ENCODE data around the gene TIPRL. TPM values are rescaled to one million over a fixed set of nuclear protein-coding genes. Genes with fewer than 3 reads are reported as not detected.
"Not testable (repeated sequence)": the region's sequence is repeated elsewhere in the genome, so short reads cannot be mapped to it uniquely, and the experiment has no call there.

Gene TIPRL
- total and polyA plus RNA-seq, 5 donors from 2014 or later: 25.0 to 61.3 (median 43.8) TPM

DNA sequence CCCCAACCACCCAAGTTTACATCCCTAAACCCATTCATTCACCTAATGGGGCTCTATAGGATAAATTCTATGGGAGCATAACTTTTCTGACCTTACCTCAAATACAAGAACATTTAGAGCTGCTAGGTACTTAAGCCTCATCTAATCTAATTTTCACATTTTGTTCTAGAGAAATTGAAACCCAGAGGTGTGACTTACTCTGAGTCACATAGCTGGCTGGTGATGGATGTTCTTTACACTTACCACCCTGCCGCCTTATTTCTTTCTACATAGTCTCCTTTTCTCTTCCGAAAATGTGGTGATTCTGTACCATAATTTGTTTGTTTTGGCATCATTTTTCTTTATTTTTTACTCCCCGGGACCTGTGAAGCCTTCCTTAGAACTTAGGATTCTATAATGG is 20.3 kb downstream of the TIPRL start:
- DNase-seq: no peak
- no peak for ATAC-seq (ENCODE audit: low read depth in 2 of 2)
- H3K4me1 ChIP-seq (ENCODE audit: control insufficient read depth, insufficient read depth, low read length, poor library complexity, severe bottlenecking): no peaks in the 10 kb centered on the region
- no peaks in the 10 kb centered on the region for H3K9me3 ChIP-seq (ENCODE audit: control insufficient read depth in 2 of 2, low read length in 2 of 2)
- H3K27ac ChIP-seq (ENCODE audit: insufficient read depth, low read length, poor library complexity, severe bottlenecking): no peak overlapping the region
- peaks cover 71% of the 10 kb centered on the region for H3K36me3 ChIP-seq (ENCODE audit: control insufficient read depth, insufficient read depth, low read length)
- H3K4me3 ChIP-seq (ENCODE audit: low read depth, low read length): no peak overlapping the region
- Mint-ChIP-seq H3K27me3 (no peaks in the 10 kb centered on the region), H3K4me1 (peaks cover 0 to 13% (median 4%) of the 10 kb centered on the region in 4 donors), H3K9me3 (no peaks in the 10 kb centered on the region), H3K4me3 (no peak overlapping the region), H3K36me3 (peaks cover 52% of the 10 kb centered on the region), H3K27ac (no peak overlapping the region)
- H3K27me3 ChIP-seq (ENCODE audit: control insufficient read depth, insufficient read depth, low read length): no peaks in the 10 kb centered on the region

DNA sequence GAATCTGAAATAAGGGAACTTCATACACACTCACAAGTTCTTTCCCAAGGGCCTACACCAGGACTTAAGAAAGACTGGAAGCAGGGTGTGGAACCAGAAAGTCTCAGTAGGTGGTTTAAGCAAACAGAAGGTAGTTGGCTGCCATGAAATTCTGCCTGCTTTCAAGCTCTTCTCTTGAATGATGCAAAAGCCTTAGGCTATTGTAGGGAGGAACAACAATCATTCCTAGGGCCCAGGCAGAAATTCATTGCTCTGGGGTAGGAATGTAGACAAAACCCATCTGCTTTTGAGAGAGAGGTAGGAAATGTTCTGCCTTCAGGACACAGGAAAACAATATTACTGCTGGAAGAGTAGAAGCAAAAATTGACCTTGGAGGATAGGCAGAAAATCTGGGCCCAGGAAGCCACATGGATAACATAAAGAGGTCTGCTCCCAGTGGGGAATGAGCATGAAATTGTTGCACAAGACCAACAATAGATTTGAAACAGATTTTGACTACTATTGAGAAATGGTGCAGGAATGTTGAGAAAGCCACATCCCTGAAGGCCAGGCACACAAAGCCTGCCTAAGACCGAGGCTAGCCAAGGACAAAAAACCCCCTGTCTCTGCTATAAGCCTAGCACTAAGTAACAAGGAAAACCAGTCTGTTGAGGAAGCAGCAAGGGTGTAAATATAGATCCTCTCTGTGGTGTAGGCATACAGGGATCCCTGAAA is 24.3 kb downstream of the TIPRL start:
- H3K27ac Mint-ChIP-seq: no peak overlapping the region
- H3K36me3 ChIP-seq (ENCODE audit: control insufficient read depth, insufficient read depth, low read length): peaks cover 44% of the 10 kb centered on the region
- H3K9me3 Mint-ChIP-seq: peaks cover 0 to 4% (median 0%) of the 10 kb centered on the region in 7 donors
- H3K27me3 ChIP-seq (ENCODE audit: control insufficient read depth, insufficient read depth, low read length): no peaks in the 10 kb centered on the region
- no peak overlapping the region for H3K4me3 ChIP-seq (ENCODE audit: low read depth, low read length)
- H3K27me3 Mint-ChIP-seq: no peaks in the 10 kb centered on the region
- H3K4me3 Mint-ChIP-seq: no peak overlapping the region
- ATAC-seq (ENCODE audit: low read depth in 2 of 2) (no peak), DNase-seq (no peak)
- no peaks in the 10 kb centered on the region for H3K9me3 ChIP-seq (ENCODE audit: control insufficient read depth in 2 of 2, low read length in 2 of 2)
- no peaks in the 10 kb centered on the region for H3K4me1 ChIP-seq (ENCODE audit: control insufficient read depth, insufficient read depth, low read length, poor library complexity, severe bottlenecking)
- peaks cover 52% of the 10 kb centered on the region for H3K36me3 Mint-ChIP-seq
- no peak overlapping the region for H3K27ac ChIP-seq (ENCODE audit: insufficient read depth, low read length, poor library complexity, severe bottlenecking)
- H3K4me1 Mint-ChIP-seq: peaks cover 0 to 2% (median 0%) of the 10 kb centered on the region in 4 donors

DNA sequence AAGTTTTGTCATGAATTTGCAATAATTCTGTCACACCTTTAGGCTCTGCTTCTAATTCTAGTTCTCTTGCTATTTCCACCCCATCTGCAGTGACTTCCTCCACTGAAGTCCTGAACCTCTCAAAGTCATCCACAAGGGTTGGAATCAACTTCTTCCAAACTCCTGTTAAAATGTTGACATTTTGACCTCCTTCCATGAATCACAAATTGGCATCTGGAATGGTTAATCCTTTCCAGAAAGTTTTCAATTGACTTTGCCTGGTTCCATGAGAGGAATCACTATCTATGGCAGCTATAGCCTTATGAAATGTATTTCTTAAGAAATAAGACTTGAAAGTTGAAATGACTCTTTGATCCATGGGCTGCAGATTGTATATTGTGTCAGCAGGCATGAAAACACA is 27.3 kb downstream of the TIPRL start:
- Histone ChIP-seq H3K27ac (ENCODE audit: insufficient read depth, low read length, poor library complexity, severe bottlenecking) (no peak overlapping the region), H3K27me3 (ENCODE audit: control insufficient read depth, insufficient read depth, low read length) (no peaks in the 10 kb centered on the region), H3K4me3 (ENCODE audit: low read depth, low read length) (no peak overlapping the region), H3K4me1 (ENCODE audit: control insufficient read depth, insufficient read depth, low read length, poor library complexity, severe bottlenecking) (no peaks in the 10 kb centered on the region), H3K36me3 (ENCODE audit: control insufficient read depth, insufficient read depth, low read length) (peaks cover 23% of the 10 kb centered on the region), H3K9me3 (ENCODE audit: control insufficient read depth in 2 of 2, low read length in 2 of 2) (no peaks in the 10 kb centered on the region)
- peaks cover 0 to 9% (median 2%) of the 10 kb centered on the region in 7 donors for H3K9me3 Mint-ChIP-seq
- H3K36me3 Mint-ChIP-seq: peaks cover 34% of the 10 kb centered on the region
- H3K4me3 Mint-ChIP-seq: no peak overlapping the region
- peaks cover 0 to 2% (median 0%) of the 10 kb centered on the region in 4 donors for H3K4me1 Mint-ChIP-seq
- no peak for ATAC-seq (ENCODE audit: low read depth in 2 of 2)
- H3K27ac Mint-ChIP-seq: no peak overlapping the region
- DNase-seq: no peak
- no peaks in the 10 kb centered on the region for H3K27me3 Mint-ChIP-seq

DNA sequence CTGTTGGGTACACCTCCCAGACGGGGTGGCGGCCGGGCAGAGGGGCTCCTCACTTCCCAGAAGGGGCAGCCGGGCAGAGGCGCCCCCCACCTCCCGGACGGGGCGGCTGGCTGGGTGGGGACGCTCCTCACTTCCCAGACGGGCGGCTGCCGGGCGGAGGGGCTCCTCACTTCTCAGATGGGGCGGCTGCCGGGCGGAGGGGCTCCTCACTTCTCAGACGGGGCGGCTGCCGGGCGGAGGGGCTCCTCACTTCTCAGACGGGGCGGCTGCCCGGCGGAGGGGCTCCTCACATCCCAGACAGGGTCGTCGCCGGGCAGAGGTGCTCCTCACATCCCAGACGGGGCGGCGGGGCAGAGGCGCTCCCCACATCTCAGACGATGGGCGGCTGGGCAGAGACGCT is 28.9 kb downstream of the TIPRL start:
- ATAC-seq (ENCODE audit: low read depth in 2 of 2); H3K27ac ChIP-seq (ENCODE audit: insufficient read depth, low read length, poor library complexity, severe bottlenecking); H3K4me1 ChIP-seq (ENCODE audit: control insufficient read depth, insufficient read depth, low read length, poor library complexity, severe bottlenecking); DNase-seq; H3K9me3 ChIP-seq (ENCODE audit: control insufficient read depth in 2 of 2, low read length in 2 of 2); H3K4me1 Mint-ChIP-seq; H3K36me3 ChIP-seq (ENCODE audit: control insufficient read depth, insufficient read depth, low read length); H3K27me3 Mint-ChIP-seq; H3K27ac Mint-ChIP-seq; H3K4me3 Mint-ChIP-seq; H3K27me3 ChIP-seq (ENCODE audit: control insufficient read depth, insufficient read depth, low read length); H3K4me3 ChIP-seq (ENCODE audit: low read depth, low read length): not testable (repeated sequence)
- peaks cover 23% of the 10 kb centered on the region for H3K36me3 Mint-ChIP-seq
- peaks cover 2 to 17% (median 5%) of the 10 kb centered on the region in 7 donors for H3K9me3 Mint-ChIP-seq

DNA sequence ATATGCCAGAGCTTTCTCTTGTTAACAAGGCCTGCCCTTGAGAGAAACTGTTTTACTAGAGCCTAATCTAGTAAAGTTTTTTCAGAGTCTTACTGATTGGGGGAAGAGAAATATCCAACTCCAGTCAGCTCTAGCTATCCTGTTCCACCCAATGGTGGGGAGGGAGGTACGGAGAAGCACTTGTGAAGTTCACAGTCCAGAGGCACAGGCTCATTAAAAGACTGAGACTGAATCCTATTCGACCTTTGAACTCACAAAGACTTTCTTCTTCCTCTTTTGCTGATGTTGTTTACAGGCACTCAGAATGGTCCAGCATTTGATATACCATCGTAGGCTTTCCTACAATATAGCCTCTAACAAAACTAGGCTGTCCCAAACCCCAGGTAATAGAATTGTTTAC is 31.6 kb downstream of the TIPRL start:
- H3K9me3 ChIP-seq (ENCODE audit: control insufficient read depth in 2 of 2, low read length in 2 of 2): peaks cover 0 to 2% of the 10 kb centered on the region in 2 experiments
- H3K36me3 ChIP-seq (ENCODE audit: control insufficient read depth, insufficient read depth, low read length): no peaks in the 10 kb centered on the region
- Mint-ChIP-seq H3K9me3 (peaks cover 4 to 27% (median 9%) of the 10 kb centered on the region in 7 donors), H3K4me3 (no peak overlapping the region), H3K36me3 (peaks cover 10% of the 10 kb centered on the region), H3K4me1 (peaks cover 0 to 6% (median 0%) of the 10 kb centered on the region in 4 donors), H3K27me3 (peaks cover 6% of the 10 kb centered on the region), H3K27ac (no peak overlapping the region)
- H3K27ac ChIP-seq (ENCODE audit: insufficient read depth, low read length, poor library complexity, severe bottlenecking): no peak overlapping the region
- ATAC-seq (ENCODE audit: low read depth in 2 of 2): no peak
- DNase-seq: no peak
- H3K4me3 ChIP-seq (ENCODE audit: low read depth, low read length): no peak overlapping the region
- no peaks in the 10 kb centered on the region for H3K4me1 ChIP-seq (ENCODE audit: control insufficient read depth, insufficient read depth, low read length, poor library complexity, severe bottlenecking)
- no peaks in the 10 kb centered on the region for H3K27me3 ChIP-seq (ENCODE audit: control insufficient read depth, insufficient read depth, low read length)

DNA sequence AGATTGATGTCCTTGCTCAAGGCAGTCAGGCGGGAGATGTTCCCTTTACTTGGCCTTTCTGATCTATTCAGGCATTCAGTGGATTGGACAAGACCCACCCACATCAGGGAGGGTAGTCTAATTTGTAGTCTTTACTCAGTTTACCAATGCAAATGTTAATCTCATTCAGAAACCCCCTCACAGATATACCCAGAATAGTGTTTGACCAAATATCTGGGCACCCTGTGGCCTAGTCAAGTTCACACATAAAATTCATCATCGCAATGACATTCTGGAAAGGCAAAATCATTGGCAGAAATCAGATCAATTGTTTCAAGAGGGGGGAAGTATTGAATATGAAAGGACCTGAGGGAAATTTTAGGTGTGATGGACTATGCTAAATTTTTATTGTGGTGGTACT is 34.6 kb downstream of the TIPRL start:
- peaks cover 0 to 6% (median 0%) of the 10 kb centered on the region in 4 donors for H3K4me1 Mint-ChIP-seq
- Histone ChIP-seq H3K27ac (ENCODE audit: insufficient read depth, low read length, poor library complexity, severe bottlenecking) (no peak overlapping the region), H3K4me1 (ENCODE audit: control insufficient read depth, insufficient read depth, low read length, poor library complexity, severe bottlenecking) (no peaks in the 10 kb centered on the region), H3K4me3 (ENCODE audit: low read depth, low read length) (no peak overlapping the region), H3K36me3 (ENCODE audit: control insufficient read depth, insufficient read depth, low read length) (no peaks in the 10 kb centered on the region), H3K27me3 (ENCODE audit: control insufficient read depth, insufficient read depth, low read length) (no peaks in the 10 kb centered on the region), H3K9me3 (ENCODE audit: control insufficient read depth in 2 of 2, low read length in 2 of 2) (peaks cover 0 to 2% of the 10 kb centered on the region in 2 experiments)
- H3K9me3 Mint-ChIP-seq: peaks cover 4 to 23% (median 9%) of the 10 kb centered on the region in 7 donors
- no peak for DNase-seq
- peaks cover 4% of the 10 kb centered on the region for H3K36me3 Mint-ChIP-seq
- H3K27me3 Mint-ChIP-seq: peaks cover 12% of the 10 kb centered on the region
- no peak for ATAC-seq (ENCODE audit: low read depth in 2 of 2)
- no peak overlapping the region for H3K27ac Mint-ChIP-seq
- no peak overlapping the region for H3K4me3 Mint-ChIP-seq

DNA sequence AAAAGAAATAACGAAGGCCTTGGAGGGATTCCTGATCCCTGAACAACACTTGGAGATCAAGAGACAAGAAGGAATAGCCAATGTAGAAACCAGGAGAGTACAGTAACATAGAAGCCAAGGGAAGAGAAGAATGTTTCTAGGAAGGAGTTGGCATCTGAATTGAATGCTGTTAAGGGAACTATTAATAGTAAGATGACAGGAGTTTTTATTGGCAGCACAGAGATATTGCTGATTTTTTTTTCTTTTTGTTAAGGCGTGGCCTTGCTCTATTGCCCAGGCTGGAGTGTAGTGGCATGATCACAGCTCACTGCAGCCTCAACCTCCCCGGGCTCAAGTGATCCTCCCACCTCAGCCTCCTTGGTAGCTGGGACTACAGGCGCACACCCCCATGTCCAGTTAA is 37.4 kb downstream of the TIPRL start:
- Histone ChIP-seq H3K4me3 (ENCODE audit: low read depth, low read length) (no peak overlapping the region), H3K27ac (ENCODE audit: insufficient read depth, low read length, poor library complexity, severe bottlenecking) (no peak overlapping the region), H3K36me3 (ENCODE audit: control insufficient read depth, insufficient read depth, low read length) (no peaks in the 10 kb centered on the region), H3K4me1 (ENCODE audit: control insufficient read depth, insufficient read depth, low read length, poor library complexity, severe bottlenecking) (no peaks in the 10 kb centered on the region), H3K27me3 (ENCODE audit: control insufficient read depth, insufficient read depth, low read length) (no peaks in the 10 kb centered on the region), H3K9me3 (ENCODE audit: control insufficient read depth in 2 of 2, low read length in 2 of 2) (peaks cover 0 to 2% of the 10 kb centered on the region in 2 experiments)
- Mint-ChIP-seq H3K4me3 (no peak overlapping the region), H3K27ac (no peak overlapping the region), H3K27me3 (peaks cover 26% of the 10 kb centered on the region), H3K36me3 (peaks cover 4% of the 10 kb centered on the region), H3K4me1 (peaks cover 0 to 5% (median 0%) of the 10 kb centered on the region in 4 donors), H3K9me3 (peaks cover 3 to 18% (median 8%) of the 10 kb centered on the region in 7 donors)
- no peak for DNase-seq
- ATAC-seq (ENCODE audit: low read depth in 2 of 2): no peak

DNA sequence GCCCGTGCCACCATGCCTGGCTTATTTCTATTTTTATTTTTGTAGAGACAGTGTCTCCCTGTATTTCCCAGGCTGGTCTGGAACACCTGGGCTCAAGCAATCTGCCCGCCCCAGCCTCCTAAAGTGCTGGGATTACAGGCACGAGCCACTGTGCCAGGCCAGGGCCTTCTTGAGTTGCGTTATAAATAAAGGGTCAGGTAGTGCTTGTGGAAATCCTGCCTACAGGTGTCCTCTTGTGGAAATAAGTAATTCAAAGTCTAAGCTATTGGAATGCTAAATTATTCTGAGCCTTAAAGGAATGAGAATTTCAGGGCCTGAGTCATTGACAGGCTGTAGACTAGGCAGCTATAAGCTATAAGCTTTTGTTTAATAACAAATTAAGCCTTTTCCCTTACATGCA is 38.9 kb downstream of the TIPRL start:
- no peaks in the 10 kb centered on the region for H3K4me1 Mint-ChIP-seq
- no peak for ATAC-seq (ENCODE audit: low read depth in 2 of 2)

More for the DNA sequence above, 38.9 kb downstream of the TIPRL start:
- H3K27me3 Mint-ChIP-seq: peaks cover 30% of the 10 kb centered on the region
- H3K27ac Mint-ChIP-seq: no peak overlapping the region
- H3K36me3 Mint-ChIP-seq: peaks cover 4% of the 10 kb centered on the region
- H3K36me3 ChIP-seq (ENCODE audit: control insufficient read depth, insufficient read depth, low read length): no peaks in the 10 kb centered on the region
- DNase-seq: no peak
- H3K4me3 ChIP-seq (ENCODE audit: low read depth, low read length): no peak overlapping the region
- H3K4me1 ChIP-seq (ENCODE audit: control insufficient read depth, insufficient read depth, low read length, poor library complexity, severe bottlenecking): no peaks in the 10 kb centered on the region
- H3K4me3 Mint-ChIP-seq: no peak overlapping the region
- no peaks in the 10 kb centered on the region for H3K9me3 ChIP-seq (ENCODE audit: control insufficient read depth in 2 of 2, low read length in 2 of 2)
- H3K27ac ChIP-seq (ENCODE audit: insufficient read depth, low read length, poor library complexity, severe bottlenecking): no peak overlapping the region
- no peaks in the 10 kb centered on the region for H3K27me3 ChIP-seq (ENCODE audit: control insufficient read depth, insufficient read depth, low read length)
- H3K9me3 Mint-ChIP-seq: peaks cover 0 to 10% (median 4%) of the 10 kb centered on the region in 7 donors

Data from CD4-positive, CD25-positive, alpha-beta regulatory T cell (primary cell).